Activated CD4-positive, alpha-beta T cell treated with anti-CD3 and anti-CD28 coated beads for 36 hours (primary cell): Measurements from ENCODE around the gene ATOH8. TPM values are rescaled to one million over a fixed set of nuclear protein-coding genes. Genes with fewer than 3 reads are reported as not detected.

Experiments
- microRNA-seq: library from miRNA; unstranded; fragments of <30 nt; microRNA quantifications from one replicate; pipeline ENCODE4 v1.2.0, GENCODE V29; 2021; ENCODE audit warnings: borderline replicate concordance
- total RNA-seq, 2 experiments: library from RNA; stranded (reverse); gene quantifications; one replicate each; pipeline ENCODE4 v1.2.3, GENCODE V29; 2021

Gene ATOH8
- total RNA-seq, 2 experiments from 2014 or later = not detected

Small RNAs within 50 kb of the gene (microRNA-seq; reads per million reads assigned to microRNA genes)
- gene MIR6071 = not detected

Other genes with a start within 250 kb of the ATOH8 start
- 100 to 1,000 TPM; 226 to 259 TPM for gene MAT2A, start 214.8 kb upstream of the ATOH8 start, total RNA-seq
- gene GGCX, start 192.5 kb upstream of the ATOH8 start, total RNA-seq = 10 to 100 TPM; 20.1 to 22.2 TPM
- 100 to 1,000 TPM in 1 of 2 experiments, 10 to 100 TPM in 1; 98.3 to 106 TPM for gene VAMP8, start 176.4 kb upstream of the ATOH8 start, total RNA-seq
- gene VAMP5, start 169.6 kb upstream of the ATOH8 start, total RNA-seq = 10 to 100 TPM; 21.4 to 26.7 TPM
- 100 to 1,000 TPM; 113 to 140 TPM for gene RNF181, start 158.2 kb upstream of the ATOH8 start, total RNA-seq
- 1 to 10 TPM; 1.3 to 2.5 TPM for gene TMEM150A, start 151.3 kb upstream of the ATOH8 start, total RNA-seq
- gene C2orf68, start 141.9 kb upstream of the ATOH8 start, total RNA-seq = 10 to 100 TPM; 33.7 to 47.2 TPM
- 10 to 100 TPM; 81.2 to 95.3 TPM for gene USP39, start 137.8 kb upstream of the ATOH8 start, total RNA-seq
- not detected for gene SFTPB, start 85.8 kb upstream of the ATOH8 start, total RNA-seq
- gene GNLY, start 59.6 kb upstream of the ATOH8 start, total RNA-seq = 10 to 100 TPM; 18.9 to 21.6 TPM
- gene ST3GAL5, start 135.0 kb downstream of the ATOH8 start, total RNA-seq = 1 to 10 TPM; 6.2 to 7.3 TPM